ENCODE data around the gene MYNN.

The MYNN gene

DNA sequence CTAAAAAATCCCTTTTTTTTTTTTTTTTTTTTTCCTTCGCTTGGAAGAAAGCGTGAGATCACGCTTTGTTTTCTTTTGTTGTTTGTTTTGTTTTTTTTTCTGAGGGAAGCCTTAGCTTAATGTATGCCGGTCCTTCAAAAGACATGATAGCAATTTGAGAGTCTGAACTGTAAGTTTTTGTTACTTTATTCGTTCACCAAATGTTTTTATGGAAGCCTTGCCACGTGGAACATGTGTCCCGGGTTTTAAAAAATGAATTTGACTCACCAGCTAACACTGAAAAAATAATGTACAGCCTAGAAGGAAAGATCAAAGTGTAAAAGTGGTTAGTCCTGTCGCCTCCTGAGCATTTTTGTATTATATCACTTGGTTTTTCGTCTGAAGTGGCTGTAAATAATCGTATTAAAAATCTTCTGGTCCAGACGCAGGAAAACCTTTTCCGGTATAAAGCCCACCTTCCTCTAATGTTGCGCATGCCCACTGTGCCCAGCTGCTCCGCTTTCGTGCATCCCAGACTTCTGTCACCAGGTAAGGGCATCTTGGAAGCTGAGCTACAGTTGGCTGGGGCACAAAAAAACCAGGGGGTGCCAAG is 795 bp upstream of the MYNN start:
- peak overlapping the region; percentile 90 for H3K4me3 ChIP-seq (ENCODE audit: low read depth, low read length)
- DNase-seq (ENCODE audit: low read depth) = no peak

DNA sequence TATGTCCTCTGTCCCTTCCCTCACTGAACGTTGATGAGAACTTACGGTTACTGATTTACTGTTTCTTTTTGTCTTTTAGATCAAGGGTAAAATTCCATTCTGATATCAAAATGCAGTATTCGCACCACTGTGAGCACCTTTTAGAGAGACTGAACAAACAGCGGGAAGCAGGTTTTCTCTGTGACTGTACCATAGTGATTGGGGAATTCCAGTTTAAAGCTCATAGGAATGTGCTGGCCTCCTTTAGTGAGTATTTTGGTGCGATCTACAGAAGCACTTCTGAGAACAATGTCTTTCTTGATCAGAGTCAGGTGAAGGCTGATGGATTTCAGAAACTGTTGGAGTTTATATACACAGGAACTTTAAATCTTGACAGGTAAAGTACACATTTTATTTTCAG is 990 bp downstream of the MYNN start:
- DNase-seq (ENCODE audit: low read depth) = no peak
- peak overlapping the region; percentile 90 for H3K4me3 ChIP-seq (ENCODE audit: low read depth, low read length)

DNA sequence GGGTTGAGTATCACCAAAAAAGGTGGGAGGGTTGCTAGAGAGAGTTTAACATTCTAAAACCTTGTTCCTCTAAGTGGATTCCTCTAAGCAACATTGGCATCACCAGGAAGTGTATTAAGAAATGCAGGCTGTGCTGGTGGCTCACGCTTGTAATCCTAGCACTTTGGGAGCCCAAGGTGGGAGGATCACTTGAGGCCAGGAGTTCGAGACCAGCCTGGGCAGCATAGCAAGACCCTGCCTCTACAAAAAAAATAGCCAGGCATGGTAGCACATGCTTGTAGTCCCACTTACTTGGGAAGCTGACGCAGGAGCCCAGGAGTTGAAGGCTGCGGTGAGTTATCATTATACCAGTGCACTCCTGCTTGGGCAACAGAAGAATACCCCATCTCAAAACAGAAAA is 4.6 kb downstream of the MYNN start:
- H3K4me3 ChIP-seq (ENCODE audit: low read depth, low read length) = no peak overlapping the region
- DNase-seq (ENCODE audit: low read depth) = no peak

DNA sequence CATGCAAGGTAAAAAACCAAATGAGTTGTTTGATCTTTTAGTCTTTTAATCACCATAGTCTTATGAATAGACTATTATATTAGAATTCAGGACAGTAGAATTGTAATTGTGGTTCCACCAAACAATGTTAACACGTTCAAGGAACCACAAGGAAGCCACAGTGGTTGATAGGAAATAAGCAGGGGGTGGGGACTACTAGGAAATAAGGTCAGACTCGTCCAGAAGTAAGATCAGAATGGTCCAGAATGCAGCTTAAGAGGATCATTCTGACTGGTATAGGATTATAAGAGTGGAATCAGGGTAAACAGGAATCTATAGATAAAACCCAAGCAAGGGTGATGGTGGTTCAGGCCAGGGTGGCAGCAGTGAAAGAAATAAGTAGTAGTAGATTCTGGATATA is 7.5 kb downstream of the MYNN start:
- no peak overlapping the region for H3K4me3 ChIP-seq (ENCODE audit: low read depth, low read length)
- DNase-seq (ENCODE audit: low read depth) = no peak

DNA sequence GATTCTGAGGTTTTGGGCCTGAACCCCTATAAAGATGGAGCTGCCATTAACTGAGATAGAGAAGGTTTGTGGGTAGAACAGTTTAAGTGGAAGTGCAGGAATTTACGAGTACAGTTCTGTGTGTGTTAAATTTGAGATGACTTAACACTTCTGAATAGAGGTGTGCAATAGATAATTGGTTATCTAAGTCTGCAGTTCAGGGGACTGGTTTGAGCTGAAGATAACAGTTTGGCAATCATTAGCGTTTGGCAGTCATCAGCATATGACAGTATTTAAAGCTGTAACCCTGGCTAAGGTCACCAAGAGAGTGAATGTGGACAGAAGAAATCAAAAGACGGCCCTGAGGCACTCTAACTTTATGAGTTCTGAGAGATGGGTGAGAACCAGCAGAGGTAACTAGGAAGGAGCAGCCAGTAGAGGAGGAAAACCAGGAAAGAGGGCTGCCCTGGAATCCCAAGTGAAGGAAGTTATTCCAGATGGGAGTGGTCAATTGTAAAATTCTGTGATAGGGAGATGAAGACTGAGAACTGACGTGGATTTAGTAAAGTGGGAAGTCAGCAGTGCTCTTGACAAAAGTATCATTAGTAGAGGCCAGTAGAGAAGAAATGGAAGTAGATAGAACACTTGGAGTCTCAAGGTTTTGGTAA is 8.1 kb downstream of the MYNN start:
- no peak for DNase-seq (ENCODE audit: low read depth)
- H3K4me3 ChIP-seq (ENCODE audit: low read depth, low read length) = no peak overlapping the region

GRCh38 chr3:169787120-169787519 is 13.9 kb downstream of the MYNN start:
- no peak overlapping the region for H3K4me3 ChIP-seq (ENCODE audit: low read depth, low read length)
- DNase-seq (ENCODE audit: low read depth) = no peak

DNA sequence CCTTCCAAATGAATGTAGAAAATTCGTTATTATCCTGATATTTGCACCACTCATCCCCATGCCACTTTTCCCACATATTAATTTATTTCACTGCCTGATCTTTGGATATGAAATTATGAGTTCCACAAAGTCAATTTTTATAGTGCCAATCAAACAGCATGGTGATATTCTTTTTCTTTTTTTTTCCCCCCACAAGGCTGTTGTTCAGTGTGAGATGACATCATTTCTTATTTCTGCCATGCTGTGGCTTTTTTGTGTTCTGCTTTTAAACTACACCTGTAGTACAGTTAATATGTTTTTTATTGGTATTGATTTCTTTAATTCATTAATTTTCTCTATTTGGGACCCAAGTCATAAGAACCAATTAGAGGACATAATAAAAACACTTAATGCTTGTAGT is 14.6 kb downstream of the MYNN start:
- DNase-seq (ENCODE audit: low read depth) = no peak
- no peak overlapping the region for H3K4me3 ChIP-seq (ENCODE audit: low read depth, low read length)

- H3K4me3 ChIP-seq (ENCODE audit: low read depth, low read length) = no peak overlapping the region
- DNase-seq (ENCODE audit: low read depth) = no peak
Measured at GRCh38 chr3:169790219-169790618, 17.0 kb downstream of the MYNN start.

DNA sequence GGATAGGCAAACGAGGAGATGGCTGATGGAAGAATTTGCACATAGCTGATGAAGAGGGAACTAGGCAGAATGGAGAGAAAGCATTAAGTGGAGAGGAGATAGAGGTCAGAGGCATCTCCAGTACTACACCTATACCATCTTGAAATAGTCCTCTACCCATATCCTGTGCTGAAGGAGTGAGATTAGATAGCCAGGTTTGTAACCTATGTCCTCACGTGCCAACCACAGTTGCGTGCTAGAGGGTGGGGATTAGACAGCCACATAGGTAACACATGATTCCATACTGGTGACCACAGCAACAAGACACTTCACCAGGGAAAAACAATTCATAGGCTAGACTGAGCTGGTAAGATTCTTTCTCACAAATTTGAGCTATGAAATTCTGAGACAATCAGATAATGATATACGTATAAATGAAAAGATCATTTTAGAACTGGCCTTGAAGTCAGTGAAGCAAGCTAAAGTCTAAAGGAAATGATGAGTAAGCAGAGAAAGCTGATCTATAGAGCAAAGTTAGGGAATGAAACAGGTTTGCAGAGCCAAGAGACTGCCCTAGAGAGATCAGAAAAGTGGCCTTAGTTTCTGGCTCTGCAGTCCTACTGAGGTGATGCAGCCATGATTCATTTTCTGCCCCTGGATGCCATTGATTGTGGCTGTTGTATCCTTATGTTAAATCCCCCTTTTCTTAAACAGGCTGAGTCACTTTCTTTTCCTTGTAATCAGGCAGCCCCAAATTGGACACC is 17.7 kb downstream of the MYNN start:
- no peak overlapping the region for H3K4me3 ChIP-seq (ENCODE audit: low read depth, low read length)
- DNase-seq (ENCODE audit: low read depth) = no peak

DNA sequence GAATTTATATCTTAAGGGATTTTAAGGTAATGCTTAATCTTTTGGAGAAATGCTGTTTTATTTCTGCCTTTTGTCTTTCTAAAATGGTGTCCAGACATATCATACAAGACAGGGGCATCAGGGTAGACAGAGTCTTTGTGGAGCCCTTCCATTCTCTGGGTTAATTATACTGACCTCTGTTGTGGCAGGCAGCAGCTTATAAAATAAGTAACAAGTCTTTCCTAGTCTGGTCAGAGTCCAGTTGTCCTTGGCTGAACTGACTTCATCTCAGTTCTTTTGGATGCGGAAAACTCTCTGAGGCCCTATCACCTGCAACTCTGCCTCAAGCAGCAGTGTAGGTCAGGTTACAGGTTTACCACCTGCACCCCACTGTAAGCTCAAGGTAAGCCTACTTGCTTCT is 19.2 kb downstream of the MYNN start:
- no peak overlapping the region for H3K4me3 ChIP-seq (ENCODE audit: low read depth, low read length)
- DNase-seq (ENCODE audit: low read depth) = no peak

DNA sequence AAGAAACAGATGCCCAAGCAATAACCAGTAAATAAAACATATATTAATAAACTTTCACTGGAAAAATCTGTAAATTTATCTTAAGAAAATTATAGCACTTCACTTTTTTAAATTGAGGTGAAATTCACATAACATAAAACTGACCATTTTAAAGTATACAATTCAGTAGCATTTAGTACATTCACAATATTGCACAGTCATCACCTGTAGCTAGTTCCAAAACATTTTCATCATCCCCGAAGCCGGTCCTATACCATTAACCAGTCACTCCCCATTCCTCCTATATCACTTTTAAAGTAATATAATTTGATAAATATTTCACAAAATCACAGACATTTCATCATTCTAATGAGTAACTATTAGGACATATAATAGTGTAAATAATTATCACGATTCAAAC is 31.5 kb downstream of the MYNN start:
- DNase-seq (ENCODE audit: low read depth) = no peak
- no peak overlapping the region for H3K4me3 ChIP-seq (ENCODE audit: low read depth, low read length)

DNA sequence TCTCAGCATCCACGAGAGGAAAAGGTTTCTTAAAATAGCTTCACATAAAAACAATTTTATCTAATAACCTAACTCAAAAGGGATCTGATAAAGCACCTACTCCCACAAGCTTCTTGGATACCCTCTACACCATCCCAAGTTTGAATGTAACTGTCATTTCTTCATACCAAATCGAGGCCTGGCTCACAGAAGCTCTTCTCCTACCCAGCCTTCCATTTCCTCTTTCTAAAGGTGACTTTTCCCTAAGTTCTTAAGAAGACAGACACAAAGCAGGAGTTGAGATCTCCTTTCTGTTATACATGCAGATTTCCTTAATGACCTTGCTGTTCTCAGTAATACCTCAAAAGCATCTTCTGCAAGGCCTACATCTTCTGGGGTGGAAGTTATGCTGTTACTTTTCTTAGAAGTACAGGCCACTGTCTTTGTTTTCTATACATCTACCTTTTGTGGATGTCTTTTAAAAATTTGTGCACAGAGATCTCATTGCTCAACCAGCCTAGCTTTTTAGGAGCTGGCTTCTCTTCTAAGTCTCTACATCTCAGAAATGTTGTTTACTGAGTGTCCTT is 36.1 kb downstream of the MYNN start:
- no peak overlapping the region for H3K4me3 ChIP-seq (ENCODE audit: low read depth, low read length)
- DNase-seq (ENCODE audit: low read depth) = no peak

DNA sequence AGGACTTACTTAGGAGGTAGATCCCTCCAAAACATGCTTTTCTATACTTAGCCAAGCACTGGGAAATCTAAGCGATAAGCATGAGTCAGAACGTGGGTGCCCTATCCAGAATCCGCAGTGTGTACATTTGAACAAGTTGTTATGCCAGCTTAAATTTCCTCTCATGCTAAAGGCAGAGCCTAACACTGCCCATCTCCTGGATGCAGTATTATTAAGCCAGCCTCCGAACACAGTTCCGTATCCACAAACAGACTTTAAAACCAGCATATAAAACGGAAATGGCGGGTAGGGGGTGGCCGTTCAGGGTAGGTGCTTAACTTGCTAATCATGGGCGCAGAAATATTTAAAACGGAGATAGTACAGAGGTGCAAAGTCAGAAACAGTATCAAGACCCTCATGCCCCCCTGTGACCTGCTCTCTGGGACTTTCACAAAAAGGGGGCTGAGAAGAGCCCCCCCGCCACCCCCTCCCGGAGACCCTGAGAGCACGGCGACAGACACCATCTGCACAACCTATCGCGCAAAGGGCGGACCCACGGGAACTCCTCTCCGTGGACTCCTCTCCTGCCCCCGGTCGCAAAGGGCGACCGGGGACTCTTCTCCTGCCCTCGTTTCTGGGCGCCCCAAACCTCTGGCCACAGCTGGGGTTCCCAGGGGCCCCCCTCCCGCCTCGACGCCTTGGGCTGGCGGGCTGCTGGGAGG is 38.6 kb downstream of the MYNN start:
- peak overlapping the region; percentile 62 for H3K4me3 ChIP-seq (ENCODE audit: low read depth, low read length)
- DNase-seq (ENCODE audit: low read depth) = peak; percentile 60

DNA sequence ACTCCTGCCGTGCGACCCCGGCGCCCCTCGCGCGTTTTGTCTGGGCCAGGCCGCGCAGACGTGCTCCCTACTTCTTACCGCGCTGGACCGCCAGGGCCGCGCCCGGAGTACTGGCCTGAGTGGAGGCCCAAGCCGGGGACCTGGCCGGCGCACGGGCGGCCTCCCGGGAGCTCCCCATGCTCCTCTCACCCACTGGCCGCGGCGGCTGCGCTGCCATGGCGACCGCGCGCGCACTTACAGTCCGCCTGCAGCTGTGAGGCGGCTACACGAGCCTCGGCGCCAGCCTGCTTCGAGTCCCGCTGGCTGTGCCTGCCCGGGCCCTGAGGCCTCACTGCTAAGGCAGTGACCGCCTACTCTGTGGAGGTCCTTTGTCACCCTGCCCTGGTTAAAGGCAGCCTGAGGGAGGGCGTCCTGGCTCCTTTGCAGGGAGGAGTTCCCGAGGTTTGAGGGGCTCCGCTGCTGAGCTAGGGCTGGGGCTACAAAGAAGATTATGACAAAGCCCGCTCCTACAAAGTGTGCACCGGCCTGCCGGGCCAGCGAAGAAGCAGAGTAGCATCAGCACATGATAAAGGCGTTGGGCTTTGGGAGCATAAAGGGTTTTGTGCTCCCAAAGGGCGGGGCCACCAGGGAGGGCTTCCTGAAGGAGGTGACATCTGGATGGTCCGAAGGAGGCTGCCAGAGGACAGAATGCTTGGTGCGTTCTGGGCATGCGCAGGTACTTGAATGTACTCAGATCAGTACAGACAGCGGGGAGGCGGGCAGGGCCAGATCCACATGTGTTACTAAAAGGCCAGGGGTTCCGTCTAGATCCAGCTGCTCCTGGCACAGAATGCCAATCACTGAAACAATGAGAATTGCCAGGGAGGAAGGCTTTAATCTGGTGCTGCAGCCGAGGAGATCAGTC is 39.4 kb downstream of the MYNN start, which contains the start of the genes LRRC34 and LRRIQ4:
TSS of gene LRRC34 (minus strand) at position 573 of the 904 bp plus-strand sequence. CDS start at position 217, 356 bp downstream.
TSS of gene LRRIQ4 (plus strand) at position 539 of the 904 bp plus-strand sequence. CDS start 9,052 bp downstream, outside the sequence.
- DNase-seq (ENCODE audit: low read depth) = peak; percentile 29
- peak within 1 kb of the TSS; percentile 62 for H3K4me3 ChIP-seq (ENCODE audit: low read depth, low read length)

GRCh38 chr3:169813278-169813677 is 40.1 kb downstream of the MYNN start:
- peak overlapping the region; percentile 28 for H3K4me3 ChIP-seq (ENCODE audit: low read depth, low read length)

DNA sequence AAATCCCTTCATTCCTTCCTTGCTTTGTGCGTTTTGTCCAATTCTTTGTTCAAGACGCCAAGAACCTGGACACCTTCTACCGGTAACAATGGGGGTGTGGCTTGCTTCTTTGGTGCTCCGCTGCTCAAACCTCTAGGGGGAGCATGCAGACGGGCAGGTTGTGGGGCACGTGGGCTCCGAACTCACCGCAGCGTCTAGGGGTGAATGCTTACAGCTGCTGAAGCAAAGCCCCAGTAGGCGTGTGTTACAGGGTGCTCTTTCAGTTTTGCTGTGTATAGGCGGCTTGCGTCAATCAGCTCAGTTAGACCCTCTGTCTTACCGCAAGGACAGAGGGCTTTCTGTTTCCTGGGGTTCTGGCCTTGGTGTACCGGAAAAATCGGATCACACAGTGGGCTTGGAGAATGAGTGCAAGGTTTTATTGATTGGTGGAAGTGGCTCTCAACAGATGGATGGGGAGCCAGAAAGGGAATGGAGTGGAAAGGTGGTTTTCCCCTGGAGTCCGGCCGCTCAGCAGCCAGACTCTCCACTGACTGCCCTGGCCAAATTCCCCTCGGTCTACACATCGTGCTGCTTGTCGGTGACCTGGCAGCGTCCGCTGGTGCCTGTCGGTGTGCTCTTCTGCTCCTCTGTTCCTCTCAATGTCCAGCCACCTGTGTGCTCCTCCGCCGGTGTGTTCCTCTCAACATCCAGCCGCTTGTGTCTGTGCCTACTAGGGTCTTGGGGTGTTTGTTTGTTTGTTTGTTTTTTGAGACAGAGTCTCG is 40.7 kb downstream of the MYNN start:
- H3K4me3 ChIP-seq (ENCODE audit: low read depth, low read length) = peak overlapping the region; percentile 28
- no peak for DNase-seq (ENCODE audit: low read depth)

More at GRCh38 chr3:169813278-169813677, 40.1 kb downstream of the MYNN start:
- DNase-seq (ENCODE audit: low read depth) = no peak

DNA sequence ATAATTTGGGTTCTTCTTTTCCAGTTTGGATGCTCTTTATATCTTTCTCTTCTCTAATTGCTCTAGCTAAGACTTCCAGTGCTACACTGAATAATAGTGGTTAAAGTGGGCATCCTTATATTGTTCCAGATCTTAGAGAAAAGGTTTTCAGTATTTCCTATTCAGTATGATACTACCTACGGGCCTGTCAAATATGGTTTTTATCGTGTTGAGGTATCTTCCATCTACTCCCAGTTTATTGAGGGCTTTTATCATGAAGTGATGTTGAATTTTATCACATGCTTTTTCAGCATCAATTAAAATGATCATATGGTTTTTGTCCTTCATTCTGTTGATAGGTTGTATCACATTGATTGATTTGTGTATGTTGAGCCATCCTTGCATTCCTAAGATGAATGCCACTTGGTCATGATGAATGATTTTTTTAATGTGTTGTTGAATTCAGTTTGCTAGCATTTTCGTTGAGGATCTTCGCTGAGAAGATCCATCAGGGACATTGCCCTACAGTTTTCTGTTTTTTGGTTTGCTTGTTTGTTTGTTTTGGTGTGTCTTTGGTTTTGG is 42.5 kb downstream of the MYNN start:
- DNase-seq (ENCODE audit: low read depth) = no peak
- H3K4me3 ChIP-seq (ENCODE audit: low read depth, low read length) = no peak overlapping the region

DNA sequence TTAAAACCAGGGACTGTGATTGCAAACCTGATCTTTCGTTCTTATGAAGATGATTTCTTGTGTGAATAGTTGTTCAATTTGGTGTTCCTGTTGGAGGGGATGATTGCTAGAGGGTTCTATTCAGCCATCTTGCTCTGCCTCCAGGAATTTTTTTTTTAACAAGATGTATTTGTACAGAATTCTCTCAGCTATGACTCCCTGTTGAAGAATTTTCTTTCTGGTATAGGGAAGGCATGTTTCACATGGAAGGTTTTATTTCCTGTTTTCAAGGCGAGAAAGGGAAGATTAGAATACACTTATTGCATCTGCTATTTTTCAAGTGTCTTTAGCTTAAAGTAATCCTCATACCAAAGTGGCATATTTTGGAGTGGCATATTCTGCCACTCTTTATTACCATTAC is 45.1 kb downstream of the MYNN start:
- DNase-seq (ENCODE audit: low read depth) = no peak
- no peak overlapping the region for H3K4me3 ChIP-seq (ENCODE audit: low read depth, low read length)

Data from skeletal muscle cell (primary cell).